ENCODE data around the gene RNF10. TPM values are rescaled to one million over a fixed set of nuclear protein-coding genes. Genes with fewer than 3 reads are reported as not detected.
"Not testable (repeated sequence)": the region's sequence is repeated elsewhere in the genome, so short reads cannot be mapped to it uniquely, and the experiment has no call there.

The RNF10 gene
- polyA plus RNA-seq, 1 donor = 146 TPM

- no peak for DNase-seq (ENCODE audit: low read depth)
Measured at GRCh38 chr12:120614848-120615247, 80.7 kb downstream of the RNF10 start.

GRCh38 chr12:120617193-120617592 lies 83.0 kb downstream of the RNF10 start:
- not testable (repeated sequence) for DNase-seq (ENCODE audit: low read depth)

- DNase-seq (ENCODE audit: low read depth) = not testable (repeated sequence)
Measured at GRCh38 chr12:120617767-120618166, 83.6 kb downstream of the RNF10 start.

GRCh38 chr12:120618954-120619615 lies 84.9 kb downstream of the RNF10 start:
- no peak for DNase-seq (ENCODE audit: low read depth)

GRCh38 chr12:120620624-120621023 lies 86.5 kb downstream of the RNF10 start:
- no peak for DNase-seq (ENCODE audit: low read depth)

- no peak for DNase-seq (ENCODE audit: low read depth)
Measured at GRCh38 chr12:120625557-120626419, 91.6 kb downstream of the RNF10 start.

Other genes with a start within 250 kb of the RNF10 start
- not detected for gene RNU4-2, start 242.5 kb upstream of the RNF10 start, polyA plus RNA-seq (ENCODE audit: insufficient read length)
- gene RNU4-1, start 241.1 kb upstream of the RNF10 start, polyA plus RNA-seq (ENCODE audit: insufficient read length) = not detected
- gene SIRT4, start 232.0 kb upstream of the RNF10 start, polyA plus RNA-seq (ENCODE audit: insufficient read length) = 4.9 TPM
- gene PLA2G1B, start 206.6 kb upstream of the RNF10 start, polyA plus RNA-seq (ENCODE audit: insufficient read length) = not detected
- 4.4 TPM for gene MSI1, start 165.2 kb upstream of the RNF10 start, polyA plus RNA-seq (ENCODE audit: insufficient read length)
- gene COX6A1, start 96.2 kb upstream of the RNF10 start, polyA plus RNA-seq (ENCODE audit: insufficient read length) = 96.9 TPM
- 35.0 TPM for gene TRIAP1, start 88.0 kb upstream of the RNF10 start, polyA plus RNA-seq (ENCODE audit: insufficient read length)
- gene GATC, start 87.9 kb upstream of the RNF10 start, polyA plus RNA-seq (ENCODE audit: insufficient read length) = 15.0 TPM
- 84.8 TPM for gene SRSF9, start 64.6 kb upstream of the RNF10 start, polyA plus RNA-seq (ENCODE audit: insufficient read length)
- gene DYNLL1, start 38.2 kb upstream of the RNF10 start, polyA plus RNA-seq (ENCODE audit: insufficient read length) = 284 TPM
- gene COQ5, start 5.2 kb upstream of the RNF10 start, polyA plus RNA-seq (ENCODE audit: insufficient read length) = 44.8 TPM
- gene POP5, start 47.0 kb downstream of the RNF10 start, polyA plus RNA-seq (ENCODE audit: insufficient read length) = 24.5 TPM
- 2.5 TPM for gene CABP1, start 106.3 kb downstream of the RNF10 start, polyA plus RNA-seq (ENCODE audit: insufficient read length)
- gene MLEC, start 152.8 kb downstream of the RNF10 start, polyA plus RNA-seq (ENCODE audit: insufficient read length) = 59.2 TPM
- 11.8 TPM for gene UNC119B, start 176.1 kb downstream of the RNF10 start, polyA plus RNA-seq (ENCODE audit: insufficient read length)
- 19.8 TPM for gene ACADS, start 191.5 kb downstream of the RNF10 start, polyA plus RNA-seq (ENCODE audit: insufficient read length)

Data from forelimb muscle (tissue), 1 donor.